ENCODE data around the gene KIFAP3.

DNA sequence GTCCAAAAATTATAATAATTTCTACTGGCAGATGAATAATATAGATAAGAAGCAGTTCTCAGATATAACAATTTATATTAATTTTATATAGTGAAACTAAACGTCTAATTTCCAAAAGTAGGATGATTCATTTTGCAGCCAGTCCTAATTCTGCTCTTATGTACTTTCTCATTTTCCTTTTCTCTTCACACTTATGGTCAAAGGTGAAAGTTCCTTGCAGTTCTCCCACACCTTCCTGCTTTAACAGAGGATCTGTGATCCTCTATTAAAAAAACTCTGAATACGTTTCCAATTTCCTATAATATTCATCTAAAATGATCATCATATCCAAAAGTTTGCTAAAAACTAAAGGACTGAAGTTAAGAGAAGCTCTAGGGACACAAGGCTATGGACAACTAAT lies 78.5 kb downstream of the KIFAP3 start:
- TF ChIP-seq, protein P1, sequence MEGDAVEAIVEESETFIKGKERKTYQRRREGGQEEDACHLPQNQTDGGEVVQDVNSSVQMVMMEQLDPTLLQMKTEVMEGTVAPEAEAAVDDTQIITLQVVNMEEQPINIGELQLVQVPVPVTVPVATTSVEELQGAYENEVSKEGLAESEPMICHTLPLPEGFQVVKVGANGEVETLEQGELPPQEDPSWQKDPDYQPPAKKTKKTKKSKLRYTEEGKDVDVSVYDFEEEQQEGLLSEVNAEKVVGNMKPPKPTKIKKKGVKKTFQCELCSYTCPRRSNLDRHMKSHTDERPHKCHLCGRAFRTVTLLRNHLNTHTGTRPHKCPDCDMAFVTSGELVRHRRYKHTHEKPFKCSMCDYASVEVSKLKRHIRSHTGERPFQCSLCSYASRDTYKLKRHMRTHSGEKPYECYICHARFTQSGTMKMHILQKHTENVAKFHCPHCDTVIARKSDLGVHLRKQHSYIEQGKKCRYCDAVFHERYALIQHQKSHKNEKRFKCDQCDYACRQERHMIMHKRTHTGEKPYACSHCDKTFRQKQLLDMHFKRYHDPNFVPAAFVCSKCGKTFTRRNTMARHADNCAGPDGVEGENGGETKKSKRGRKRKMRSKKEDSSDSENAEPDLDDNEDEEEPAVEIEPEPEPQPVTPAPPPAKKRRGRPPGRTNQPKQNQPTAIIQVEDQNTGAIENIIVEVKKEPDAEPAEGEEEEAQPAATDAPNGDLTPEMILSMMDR (IDR thresholded peaks at IDR 0.05): no peak
- TF ChIP-seq FOXP1 (CRISPR knock-in tag; IDR thresholded peaks at IDR 0.05; ENCODE audit: borderline replicate concordance): no peak
- TF ChIP-seq JUN (CRISPR knock-in tag; IDR thresholded peaks at IDR 0.05): no peak
- TF ChIP-seq, protein P2, sequence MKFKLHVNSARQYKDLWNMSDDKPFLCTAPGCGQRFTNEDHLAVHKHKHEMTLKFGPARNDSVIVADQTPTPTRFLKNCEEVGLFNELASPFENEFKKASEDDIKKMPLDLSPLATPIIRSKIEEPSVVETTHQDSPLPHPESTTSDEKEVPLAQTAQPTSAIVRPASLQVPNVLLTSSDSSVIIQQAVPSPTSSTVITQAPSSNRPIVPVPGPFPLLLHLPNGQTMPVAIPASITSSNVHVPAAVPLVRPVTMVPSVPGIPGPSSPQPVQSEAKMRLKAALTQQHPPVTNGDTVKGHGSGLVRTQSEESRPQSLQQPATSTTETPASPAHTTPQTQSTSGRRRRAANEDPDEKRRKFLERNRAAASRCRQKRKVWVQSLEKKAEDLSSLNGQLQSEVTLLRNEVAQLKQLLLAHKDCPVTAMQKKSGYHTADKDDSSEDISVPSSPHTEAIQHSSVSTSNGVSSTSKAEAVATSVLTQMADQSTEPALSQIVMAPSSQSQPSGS (CRISPR knock-in tag; IDR thresholded peaks at IDR 0.05; ENCODE audit: borderline replicate concordance, low read depth): no peak
- no peak for TF ChIP-seq ETV6 (CRISPR knock-in tag; IDR thresholded peaks at IDR 0.05)
- TF ChIP-seq, protein P3, sequence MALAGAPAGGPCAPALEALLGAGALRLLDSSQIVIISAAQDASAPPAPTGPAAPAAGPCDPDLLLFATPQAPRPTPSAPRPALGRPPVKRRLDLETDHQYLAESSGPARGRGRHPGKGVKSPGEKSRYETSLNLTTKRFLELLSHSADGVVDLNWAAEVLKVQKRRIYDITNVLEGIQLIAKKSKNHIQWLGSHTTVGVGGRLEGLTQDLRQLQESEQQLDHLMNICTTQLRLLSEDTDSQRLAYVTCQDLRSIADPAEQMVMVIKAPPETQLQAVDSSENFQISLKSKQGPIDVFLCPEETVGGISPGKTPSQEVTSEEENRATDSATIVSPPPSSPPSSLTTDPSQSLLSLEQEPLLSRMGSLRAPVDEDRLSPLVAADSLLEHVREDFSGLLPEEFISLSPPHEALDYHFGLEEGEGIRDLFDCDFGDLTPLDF (CRISPR knock-in tag; IDR thresholded peaks at IDR 0.05): no peak
- TF ChIP-seq, protein P4, sequence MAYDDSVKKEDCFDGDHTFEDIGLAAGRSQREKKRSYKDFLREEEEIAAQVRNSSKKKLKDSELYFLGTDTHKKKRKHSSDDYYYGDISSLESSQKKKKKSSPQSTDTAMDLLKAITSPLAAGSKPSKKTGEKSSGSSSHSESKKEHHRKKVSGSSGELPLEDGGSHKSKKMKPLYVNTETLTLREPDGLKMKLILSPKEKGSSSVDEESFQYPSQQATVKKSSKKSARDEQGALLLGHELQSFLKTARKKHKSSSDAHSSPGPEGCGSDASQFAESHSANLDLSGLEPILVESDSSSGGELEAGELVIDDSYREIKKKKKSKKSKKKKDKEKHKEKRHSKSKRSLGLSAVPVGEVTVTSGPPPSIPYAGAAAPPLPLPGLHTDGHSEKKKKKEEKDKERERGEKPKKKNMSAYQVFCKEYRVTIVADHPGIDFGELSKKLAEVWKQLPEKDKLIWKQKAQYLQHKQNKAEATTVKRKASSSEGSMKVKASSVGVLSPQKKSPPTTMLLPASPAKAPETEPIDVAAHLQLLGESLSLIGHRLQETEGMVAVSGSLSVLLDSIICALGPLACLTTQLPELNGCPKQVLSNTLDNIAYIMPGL (CRISPR knock-in tag; IDR thresholded peaks at IDR 0.05): no peak
- TF ChIP-seq PREB (CRISPR knock-in tag; IDR thresholded peaks at IDR 0.05; ENCODE audit: borderline replicate concordance): no peak
- TF ChIP-seq SMAD3 (CRISPR knock-in tag; IDR thresholded peaks at IDR 0.05; ENCODE audit: borderline replicate concordance): no peak

Measured in WTC11 (cell line).